Measurements from ENCODE around the gene RTCB.
"Not testable (repeated sequence)": the region's sequence is repeated elsewhere in the genome, so short reads cannot be mapped to it uniquely, and the experiment has no call there.

The RTCB gene

DNA sequence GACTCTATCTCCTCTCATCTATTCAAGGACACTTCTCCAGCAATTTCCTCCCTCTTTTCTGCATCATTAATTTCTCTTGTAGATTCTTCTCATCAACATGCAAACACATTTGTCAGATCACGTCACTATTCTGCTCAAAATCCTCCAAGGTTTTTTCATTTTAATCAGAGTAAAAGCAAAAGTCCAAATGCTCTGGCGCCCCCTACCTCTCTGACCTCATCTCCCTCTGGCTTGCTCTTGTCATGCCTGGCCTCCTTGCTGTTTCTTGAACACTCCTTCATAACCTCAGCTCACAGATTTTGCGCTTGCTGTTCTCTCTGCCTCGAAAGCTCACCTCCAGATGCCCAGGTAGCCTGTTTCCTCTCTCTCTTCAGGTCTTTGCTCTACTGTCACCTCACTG lies 22.4 kb downstream of the RTCB start:
- DNase-seq (ENCODE audit: low read depth), result no peak

GRCh38 chr22:32385681-32386080 lies 26.4 kb downstream of the RTCB start:
- DNase-seq (ENCODE audit: low read depth), result no peak

DNA sequence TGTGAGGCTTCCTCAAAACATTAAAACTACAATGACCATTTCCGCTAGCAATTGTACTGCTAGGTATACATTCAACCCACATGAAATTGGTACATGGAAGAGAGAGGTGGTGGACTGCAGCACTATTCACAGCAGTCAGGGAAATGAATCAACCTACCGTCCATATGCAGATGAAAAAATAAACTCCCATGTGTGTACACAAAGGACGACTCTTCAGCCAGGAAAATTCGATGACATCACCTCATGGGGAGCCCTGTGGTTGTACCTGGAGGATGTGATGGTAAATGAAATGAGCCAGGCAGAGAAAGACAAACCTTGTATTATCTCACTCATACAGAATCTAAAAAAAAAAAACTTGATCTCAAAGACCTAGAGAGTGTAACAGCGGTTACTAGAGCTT lies 31.1 kb downstream of the RTCB start:
- no peak for DNase-seq (ENCODE audit: low read depth)

- no peak for DNase-seq (ENCODE audit: low read depth)
These were observed 33.3 kb downstream of the RTCB start for GRCh38 chr22:32378707-32379272.

GRCh38 chr22:32376681-32377080 lies 35.4 kb downstream of the RTCB start:
- no peak for DNase-seq (ENCODE audit: low read depth)

DNA sequence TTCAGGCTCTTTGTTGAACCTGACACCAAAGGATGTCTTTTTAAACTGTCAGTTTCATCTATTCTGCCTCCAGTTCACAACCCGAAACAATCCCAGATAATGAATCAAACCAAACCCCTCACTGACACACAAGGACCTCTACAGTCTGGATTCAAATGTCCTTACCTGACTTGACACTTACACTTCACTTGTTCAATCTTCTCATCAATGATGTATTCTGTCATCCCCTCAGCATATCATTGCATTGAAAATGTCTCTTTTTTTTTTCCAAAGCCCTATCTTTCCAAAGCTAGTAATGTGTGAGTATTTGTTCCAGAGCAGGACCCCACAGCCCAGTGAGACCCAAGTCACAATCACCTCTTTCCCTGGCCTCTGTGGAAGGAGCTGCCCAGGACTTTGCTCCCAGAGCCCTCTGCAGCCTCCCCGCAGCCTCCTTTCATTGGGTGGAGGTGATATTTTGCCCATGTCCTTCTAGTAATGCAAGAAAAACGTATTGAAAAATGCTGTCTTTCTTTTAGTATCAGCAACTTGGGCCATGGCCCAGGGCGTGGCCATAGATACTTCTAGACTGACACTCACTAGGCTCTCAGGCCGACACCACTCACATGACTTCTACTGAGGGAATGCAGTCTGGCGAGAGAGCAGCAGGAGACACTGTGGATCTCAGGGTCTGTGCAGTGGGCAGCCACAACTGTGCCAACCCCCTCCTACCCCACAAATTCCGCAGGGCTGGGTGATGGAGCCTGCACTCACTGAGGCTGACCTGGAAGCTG lies 36.2 kb downstream of the RTCB start:
- no peak for DNase-seq (ENCODE audit: low read depth)

- no peak for DNase-seq (ENCODE audit: low read depth)
These were observed 47.8 kb downstream of the RTCB start for GRCh38 chr22:32364210-32364609.

GRCh38 chr22:32361257-32361656 lies 50.8 kb downstream of the RTCB start:
- DNase-seq (ENCODE audit: low read depth), result no peak

- DNase-seq (ENCODE audit: low read depth), result not testable (repeated sequence)
These were observed 52.0 kb downstream of the RTCB start for GRCh38 chr22:32360096-32360495.

DNA sequence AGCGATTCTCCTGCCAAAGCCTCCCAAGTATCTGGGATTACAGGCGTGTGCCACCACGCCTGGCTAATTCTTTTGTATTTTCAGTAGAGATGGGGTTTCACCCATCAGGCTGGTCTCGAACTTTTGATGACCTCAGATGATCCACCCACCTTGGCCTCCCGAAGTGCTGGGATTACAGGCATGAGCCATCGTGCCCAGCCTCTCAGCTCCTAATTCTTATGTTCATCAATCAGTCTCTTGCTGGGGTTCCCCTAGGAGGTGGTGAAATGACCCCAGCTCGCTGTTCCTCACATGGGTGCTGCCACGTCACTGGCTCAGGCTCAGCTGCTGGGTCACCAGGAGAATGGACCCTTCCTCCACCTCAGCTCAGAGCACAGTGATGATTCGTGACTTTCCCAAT lies 54.5 kb downstream of the RTCB start, which contains the start of gene RFPL3:
Gene RFPL3, plus strand, starts transcription at position 301 of the 400 bp plus-strand sequence. CDS start 205 bp downstream, outside the sequence.
- not testable (repeated sequence) for DNase-seq (ENCODE audit: low read depth)

DNA sequence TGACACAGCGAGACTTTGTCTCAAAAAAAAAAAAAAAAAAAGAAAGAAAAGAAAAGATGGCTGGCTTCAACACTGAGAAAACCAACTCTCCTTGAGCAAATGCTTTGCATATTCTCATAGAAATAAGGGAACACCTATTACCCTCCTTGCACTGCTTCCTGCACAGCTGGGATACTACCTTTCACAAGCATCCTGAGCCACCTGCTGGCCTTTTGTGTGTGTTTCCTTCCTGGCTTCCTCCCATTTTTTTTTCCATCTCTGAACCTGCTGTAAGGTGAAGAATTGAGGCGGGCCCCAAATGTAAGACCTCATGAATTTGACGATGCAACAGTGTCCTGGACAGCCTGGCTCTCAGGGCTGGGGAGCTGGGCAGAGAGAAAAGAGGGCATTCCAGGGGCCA lies 56.3 kb downstream of the RTCB start:
- DNase-seq (ENCODE audit: low read depth), result no peak

DNA sequence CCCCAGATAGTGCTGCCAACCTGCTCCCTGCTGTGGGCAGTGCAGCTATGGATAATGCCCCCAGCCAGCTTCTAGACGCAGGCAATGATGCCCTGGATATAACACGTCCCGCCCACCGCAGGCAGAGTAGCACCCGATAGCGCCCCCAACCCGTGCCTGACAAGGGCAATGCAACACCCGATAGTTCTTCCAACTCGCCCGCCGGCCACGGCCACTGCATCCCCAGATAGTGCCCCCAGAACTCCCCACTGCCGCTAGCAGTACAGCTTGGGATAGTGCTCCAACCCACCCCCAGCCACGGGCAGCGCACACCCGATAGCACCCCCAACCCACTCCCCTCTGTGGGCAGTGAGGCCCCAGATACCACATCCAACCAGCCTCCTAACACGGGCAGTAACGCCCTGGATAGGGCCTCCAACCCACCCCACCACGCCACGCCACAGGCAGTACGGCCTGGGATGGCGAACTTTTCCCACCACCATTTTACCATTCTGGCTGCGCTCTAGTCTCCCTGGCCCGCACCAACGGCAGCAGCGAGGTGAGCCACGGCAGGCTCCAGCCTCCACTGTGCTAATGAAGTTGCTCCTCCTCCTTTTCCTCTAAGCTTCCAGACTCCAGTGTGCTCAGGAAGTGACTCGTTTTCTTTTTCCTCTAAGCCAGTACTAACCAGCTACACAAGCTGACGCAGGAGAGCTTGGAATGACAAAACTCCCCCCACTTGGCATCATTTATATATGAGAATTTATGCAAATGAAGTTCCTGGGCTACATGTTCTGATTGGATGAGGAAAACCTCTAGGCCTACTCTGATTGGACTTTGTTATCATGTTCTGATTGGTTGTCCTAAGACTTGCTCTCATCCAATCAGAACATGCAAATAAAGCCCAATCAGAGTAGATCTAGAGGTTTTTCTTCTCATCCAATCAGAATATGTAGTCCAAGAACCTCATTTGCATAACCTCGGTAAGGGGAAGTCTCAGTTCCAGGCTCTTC lies 57.4 kb downstream of the RTCB start:
- DNase-seq (ENCODE audit: low read depth), result no peak

DNA sequence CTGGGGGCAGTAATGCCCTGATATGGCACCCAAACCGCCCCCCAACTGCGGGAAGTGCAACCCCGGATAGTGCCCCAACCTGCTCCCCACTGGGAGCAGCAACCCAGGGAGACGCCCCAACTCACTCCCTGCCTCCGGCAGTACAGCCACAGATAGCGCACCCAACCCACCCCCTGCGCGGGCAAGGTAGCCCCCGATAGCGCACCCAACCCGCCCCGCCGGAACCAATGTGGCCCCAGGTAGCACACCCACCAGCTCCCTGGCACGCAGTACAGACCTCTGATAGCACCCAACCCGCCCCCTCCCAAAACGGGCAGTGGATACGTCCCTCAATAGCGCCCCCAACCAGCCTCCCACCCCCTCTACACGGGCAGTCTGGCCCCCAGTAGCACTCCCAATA lies 58.2 kb downstream of the RTCB start:
- DNase-seq (ENCODE audit: low read depth), result no peak

DNA sequence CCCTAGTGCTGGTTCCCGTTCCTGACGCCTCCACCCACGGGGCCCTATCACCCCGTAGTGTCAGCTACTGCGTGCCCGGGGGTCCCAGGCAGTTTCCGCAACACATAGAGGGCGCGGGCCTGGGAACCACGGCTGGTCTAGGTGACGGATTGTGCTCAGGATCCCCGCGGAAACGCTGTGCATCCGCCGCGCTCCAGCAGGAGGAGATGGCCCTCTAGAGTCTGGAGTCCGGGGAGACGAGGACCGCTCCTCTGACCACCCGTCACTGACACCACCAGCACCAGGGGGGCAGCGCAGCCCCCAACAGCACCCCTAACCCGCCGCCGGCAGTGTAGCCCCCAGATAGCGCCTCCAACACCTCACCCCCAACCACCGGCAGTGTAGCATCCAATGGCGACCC lies 58.8 kb downstream of the RTCB start:
- no peak for DNase-seq (ENCODE audit: low read depth)

DNA sequence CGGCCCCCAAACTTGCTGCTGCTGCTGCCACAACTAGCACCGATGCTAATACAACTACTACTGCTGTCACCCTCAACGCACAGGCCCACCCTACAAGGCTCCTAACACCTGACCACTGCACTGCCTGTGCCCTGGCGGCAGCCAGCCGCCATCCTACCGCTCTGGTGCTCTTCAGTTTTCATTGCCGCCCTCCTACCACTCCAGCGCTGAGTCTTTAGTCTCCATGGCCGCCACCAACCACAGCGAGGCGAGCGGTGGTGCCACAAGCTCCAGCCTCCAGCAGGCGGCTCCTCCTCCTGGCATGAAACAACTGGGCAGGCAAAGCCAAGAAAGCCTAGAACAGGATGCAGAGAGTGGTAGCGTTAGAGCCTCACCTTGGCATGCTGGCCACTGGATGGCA lies 59.4 kb downstream of the RTCB start:
- DNase-seq (ENCODE audit: low read depth), result no peak

DNA sequence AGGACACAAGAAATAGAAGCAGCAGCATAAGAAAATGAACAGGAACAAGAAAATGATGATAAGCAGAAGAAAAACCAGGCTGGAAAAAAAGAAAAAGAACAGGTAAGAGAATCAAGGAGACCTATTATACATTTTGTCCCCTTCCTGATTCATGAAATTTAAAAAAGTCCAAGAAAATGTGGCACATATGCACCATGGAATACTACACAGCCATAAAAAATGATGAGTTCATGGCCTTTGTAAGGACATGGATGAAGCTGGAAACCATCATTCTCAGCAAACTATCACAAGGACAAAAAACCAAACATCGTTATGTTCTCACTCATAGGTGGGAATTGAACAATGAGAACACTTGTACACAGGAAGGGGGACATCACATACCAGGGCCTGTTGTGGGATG lies 60.2 kb downstream of the RTCB start:
- DNase-seq (ENCODE audit: low read depth), result not testable (repeated sequence)

DNA sequence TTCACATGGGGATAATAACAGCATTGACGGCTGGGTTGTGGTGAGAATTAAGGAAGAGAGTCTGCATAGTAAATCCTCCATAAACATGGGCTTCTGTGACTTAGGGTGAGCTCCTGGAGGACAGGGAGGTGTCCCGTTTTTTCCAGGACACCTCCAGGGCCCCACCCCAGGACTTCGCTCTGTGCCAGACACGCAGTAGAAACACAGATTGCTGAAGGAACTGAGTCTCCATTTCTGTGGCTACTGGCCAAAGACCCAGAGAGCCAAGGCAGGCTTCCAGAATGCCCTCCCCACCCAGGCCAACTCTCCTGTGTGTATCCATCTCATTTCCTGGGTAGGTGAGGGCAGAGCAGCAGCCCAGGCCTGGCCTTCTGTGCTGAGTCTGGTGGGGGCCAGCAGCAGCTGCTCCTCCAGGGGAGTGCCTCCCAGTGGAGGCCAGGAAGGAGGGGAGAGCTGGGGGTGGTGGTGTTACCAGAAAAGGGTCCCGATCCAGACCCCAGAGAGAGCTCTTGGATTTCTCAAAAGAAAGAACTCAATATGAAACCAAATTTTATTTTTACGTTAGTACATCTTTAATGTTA lies 63.9 kb downstream of the RTCB start:
- no peak for DNase-seq (ENCODE audit: low read depth)

GRCh38 chr22:32343941-32344340 lies 68.1 kb downstream of the RTCB start:
- DNase-seq (ENCODE audit: low read depth), result no peak

DNA sequence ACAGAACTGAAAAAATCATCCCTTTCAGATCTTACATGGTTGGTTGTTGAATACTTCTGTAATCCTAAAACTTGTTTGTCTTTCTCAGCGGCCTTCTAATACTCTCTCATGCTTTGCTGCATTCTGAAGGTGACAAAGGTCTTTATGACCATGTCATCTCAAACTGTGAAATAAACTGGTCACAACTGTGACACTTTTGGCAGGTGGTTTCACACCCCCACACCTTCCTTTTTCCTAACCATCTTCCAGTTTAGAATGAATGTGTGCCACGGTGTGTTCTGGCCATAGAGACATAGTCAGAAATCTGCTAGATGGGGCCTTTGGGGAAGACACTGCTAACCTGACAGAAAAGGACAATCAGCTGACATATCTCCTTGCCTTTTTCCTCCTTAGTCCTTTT lies 69.1 kb downstream of the RTCB start:
- no peak for DNase-seq (ENCODE audit: low read depth)

- DNase-seq (ENCODE audit: low read depth), result no peak
These were observed 70.8 kb downstream of the RTCB start for GRCh38 chr22:32341122-32341740.

DNA sequence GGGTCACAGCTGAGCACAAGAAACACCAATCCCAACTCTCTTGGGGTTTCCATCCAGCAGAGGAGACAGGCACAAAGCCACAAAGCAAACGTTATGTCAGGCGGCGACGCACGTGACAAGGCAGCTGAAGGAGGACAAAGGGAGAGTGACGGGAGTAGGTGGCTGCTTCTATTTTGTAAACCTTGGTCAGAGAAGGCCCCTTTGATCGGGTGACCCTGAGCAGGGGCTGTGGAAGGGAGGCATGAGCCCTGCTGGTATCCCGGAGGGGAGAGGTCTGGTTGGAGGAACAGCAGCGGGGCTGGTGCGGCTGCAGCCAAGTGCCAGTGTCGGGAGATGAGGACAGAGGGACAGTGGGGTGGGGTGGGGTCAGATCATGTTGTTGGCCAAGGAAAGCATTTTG lies 71.6 kb downstream of the RTCB start:
- DNase-seq (ENCODE audit: low read depth), result no peak
